Progenitor cell of endocrine pancreas (in vitro differentiated cells): ENCODE measurements around the gene GRIA3. TPM values are rescaled to one million over a fixed set of nuclear protein-coding genes. Genes with fewer than 3 reads are reported as not detected.
"Not testable (repeated sequence)": the region's sequence is repeated elsewhere in the genome, so short reads cannot be mapped to it uniquely, and the experiment has no call there.

Experiments used
- DNase-seq: peaks from one replicate; pipeline ENCODE4 v3.0.0; 2021; ENCODE audit warnings: low spot score; ENCODE audit not compliant: unreplicated experiment
- H3K27ac Mint-ChIP-seq: 2 replicates; pipeline ENCODE4 v1.8.0; 2021; ENCODE audit warnings: mild to moderate bottlenecking, moderate library complexity, mixed read lengths
- H3K27me3 Mint-ChIP-seq: 2 replicates; pipeline ENCODE4 v1.8.0; 2021; ENCODE audit warnings: mixed read lengths
- H3K36me3 Mint-ChIP-seq: 2 replicates; pipeline ENCODE4 v1.8.0; 2022; ENCODE audit warnings: mixed read lengths; ENCODE audit not compliant: insufficient read depth
- H3K4me1 Mint-ChIP-seq: 2 replicates; pipeline ENCODE4 v1.8.0; 2021; ENCODE audit warnings: low read depth, mixed read lengths
- H3K4me3 Mint-ChIP-seq: 2 replicates; pipeline ENCODE4 v1.8.0; 2021; ENCODE audit warnings: low read depth, mild to moderate bottlenecking, moderate library complexity, mixed read lengths
- H3K9me3 Mint-ChIP-seq: 2 replicates; pipeline ENCODE4 v1.8.0; 2021; ENCODE audit warnings: low read depth, mixed read lengths
- total RNA-seq: library from RNA; stranded (reverse); gene quantifications from 2 replicates; pipeline ENCODE4 v1.2.1, GENCODE V29; 2021
- TF ChIP-seq, protein P1 (sequence below): fragments of 200-600 bp; sonication (generic); IDR thresholded peaks from one replicate; pipeline ENCODE4 v1.5.0; 2021; ENCODE audit warnings: antibody characterized with exemption, mild to moderate bottlenecking; ENCODE audit not compliant: unreplicated experiment

Gene GRIA3
- total RNA-seq, 1 donor from 2014 or later, result 2.5 TPM

DNA sequence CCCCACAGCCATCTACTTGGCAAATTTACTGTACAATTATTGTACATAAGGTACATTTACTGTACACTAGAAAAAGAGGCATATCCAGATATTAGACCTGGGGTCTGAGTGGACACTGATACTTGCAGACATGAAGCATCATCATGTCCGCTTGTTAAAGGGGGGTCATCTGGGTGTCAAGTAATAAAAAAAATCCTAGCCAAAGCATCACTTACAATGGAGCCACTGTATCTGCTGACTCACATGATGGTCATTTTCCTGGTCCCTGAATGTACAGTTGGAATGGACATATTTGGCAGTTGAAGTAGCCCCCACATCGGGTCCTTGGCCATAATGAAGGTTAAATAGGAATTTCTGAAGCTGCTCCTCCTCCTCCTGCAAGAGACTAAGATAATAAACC, 320.0 kb downstream of the GRIA3 start:
- H3K27ac Mint-ChIP-seq, result no peak overlapping the region
- H3K36me3 Mint-ChIP-seq, result no peaks in the 10 kb centered on the region
- peaks cover 16% of the 10 kb centered on the region for H3K9me3 Mint-ChIP-seq
- no peak overlapping the region for H3K4me3 Mint-ChIP-seq
- no peaks in the 10 kb centered on the region for H3K27me3 Mint-ChIP-seq
- TF ChIP-seq, protein P1, sequence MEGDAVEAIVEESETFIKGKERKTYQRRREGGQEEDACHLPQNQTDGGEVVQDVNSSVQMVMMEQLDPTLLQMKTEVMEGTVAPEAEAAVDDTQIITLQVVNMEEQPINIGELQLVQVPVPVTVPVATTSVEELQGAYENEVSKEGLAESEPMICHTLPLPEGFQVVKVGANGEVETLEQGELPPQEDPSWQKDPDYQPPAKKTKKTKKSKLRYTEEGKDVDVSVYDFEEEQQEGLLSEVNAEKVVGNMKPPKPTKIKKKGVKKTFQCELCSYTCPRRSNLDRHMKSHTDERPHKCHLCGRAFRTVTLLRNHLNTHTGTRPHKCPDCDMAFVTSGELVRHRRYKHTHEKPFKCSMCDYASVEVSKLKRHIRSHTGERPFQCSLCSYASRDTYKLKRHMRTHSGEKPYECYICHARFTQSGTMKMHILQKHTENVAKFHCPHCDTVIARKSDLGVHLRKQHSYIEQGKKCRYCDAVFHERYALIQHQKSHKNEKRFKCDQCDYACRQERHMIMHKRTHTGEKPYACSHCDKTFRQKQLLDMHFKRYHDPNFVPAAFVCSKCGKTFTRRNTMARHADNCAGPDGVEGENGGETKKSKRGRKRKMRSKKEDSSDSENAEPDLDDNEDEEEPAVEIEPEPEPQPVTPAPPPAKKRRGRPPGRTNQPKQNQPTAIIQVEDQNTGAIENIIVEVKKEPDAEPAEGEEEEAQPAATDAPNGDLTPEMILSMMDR, result no peak
- DNase-seq, result no peak
- no peaks in the 10 kb centered on the region for H3K4me1 Mint-ChIP-seq

DNA sequence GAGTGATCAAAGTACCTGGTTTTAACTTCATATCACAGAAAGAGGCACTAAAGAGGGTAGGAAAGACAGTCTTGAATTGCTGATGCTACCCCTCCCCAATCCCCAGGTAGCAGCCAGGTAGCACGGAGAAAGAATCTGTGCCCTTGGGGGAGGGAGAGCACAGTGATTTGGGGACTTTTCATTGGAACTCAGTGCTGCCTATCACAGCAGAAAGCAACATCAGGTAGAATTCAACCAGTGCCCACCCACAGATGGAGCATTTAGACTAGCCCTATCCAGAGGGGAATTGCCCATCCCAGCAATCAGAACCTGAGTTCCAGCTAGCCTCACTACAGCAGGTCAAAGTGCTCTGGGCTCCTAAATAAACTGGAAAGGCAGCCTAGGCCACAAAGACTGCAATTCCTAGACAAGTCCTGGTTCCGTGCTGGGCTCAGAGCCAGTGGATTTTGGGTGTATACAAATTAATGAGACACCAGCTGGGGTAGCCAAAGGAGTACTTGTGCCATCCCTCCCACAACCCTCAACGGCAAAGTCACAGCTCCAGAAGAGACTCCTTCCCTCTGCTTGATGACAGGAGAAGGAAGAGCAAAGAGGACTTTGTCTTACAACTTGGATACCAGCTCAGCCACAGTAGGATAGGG, 320.7 kb downstream of the GRIA3 start:
- Mint-ChIP-seq H3K27me3 (no peaks in the 10 kb centered on the region), H3K4me3 (no peak overlapping the region), H3K27ac (no peak overlapping the region), H3K4me1 (no peaks in the 10 kb centered on the region), H3K36me3 (no peaks in the 10 kb centered on the region), H3K9me3 (peaks cover 19% of the 10 kb centered on the region)
- TF ChIP-seq, protein P1, result no peak
- no peak for DNase-seq

- Mint-ChIP-seq H3K27me3 (no peaks in the 10 kb centered on the region), H3K27ac (no peak overlapping the region), H3K4me3 (no peak overlapping the region), H3K36me3 (no peaks in the 10 kb centered on the region), H3K9me3 (peaks cover 41% of the 10 kb centered on the region), H3K4me1 (no peaks in the 10 kb centered on the region)
- TF ChIP-seq, protein P1, result no peak
- DNase-seq, result no peak
These were observed 329.7 kb downstream of the GRIA3 start for GRCh38 chrX:123513585-123514278.

GRCh38 chrX:123514279-123514640, 330.2 kb downstream of the GRIA3 start:
- not testable (repeated sequence) for H3K27ac Mint-ChIP-seq, H3K36me3 Mint-ChIP-seq, H3K27me3 Mint-ChIP-seq, DNase-seq, H3K4me1 Mint-ChIP-seq, H3K4me3 Mint-ChIP-seq
- H3K9me3 Mint-ChIP-seq, result peaks cover 43% of the 10 kb centered on the region

DNA sequence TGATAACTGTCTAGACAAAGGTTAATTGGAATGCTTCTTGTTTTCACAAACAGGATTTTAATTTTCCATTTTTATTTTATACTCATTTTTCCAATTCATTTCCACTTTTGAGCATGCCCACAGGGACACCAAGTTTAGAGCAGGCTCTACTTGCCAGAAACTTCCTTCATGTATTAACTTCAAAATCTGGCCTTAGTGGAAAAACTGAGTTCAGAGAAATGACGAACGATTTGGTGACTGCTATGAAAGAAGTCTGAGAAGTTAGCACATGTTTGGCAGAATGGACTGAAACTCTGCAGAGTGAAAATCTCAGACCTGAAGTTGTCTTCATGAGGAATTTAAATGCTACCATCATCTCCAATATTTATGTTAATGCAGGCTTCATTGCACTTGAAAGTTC, 334.7 kb downstream of the GRIA3 start:
- DNase-seq, result no peak
- TF ChIP-seq, protein P1, result no peak
- no peak overlapping the region for H3K4me3 Mint-ChIP-seq
- no peaks in the 10 kb centered on the region for H3K27me3 Mint-ChIP-seq
- H3K36me3 Mint-ChIP-seq, result no peaks in the 10 kb centered on the region
- H3K27ac Mint-ChIP-seq, result no peak overlapping the region
- no peaks in the 10 kb centered on the region for H3K4me1 Mint-ChIP-seq
- peaks cover 49% of the 10 kb centered on the region for H3K9me3 Mint-ChIP-seq

DNA sequence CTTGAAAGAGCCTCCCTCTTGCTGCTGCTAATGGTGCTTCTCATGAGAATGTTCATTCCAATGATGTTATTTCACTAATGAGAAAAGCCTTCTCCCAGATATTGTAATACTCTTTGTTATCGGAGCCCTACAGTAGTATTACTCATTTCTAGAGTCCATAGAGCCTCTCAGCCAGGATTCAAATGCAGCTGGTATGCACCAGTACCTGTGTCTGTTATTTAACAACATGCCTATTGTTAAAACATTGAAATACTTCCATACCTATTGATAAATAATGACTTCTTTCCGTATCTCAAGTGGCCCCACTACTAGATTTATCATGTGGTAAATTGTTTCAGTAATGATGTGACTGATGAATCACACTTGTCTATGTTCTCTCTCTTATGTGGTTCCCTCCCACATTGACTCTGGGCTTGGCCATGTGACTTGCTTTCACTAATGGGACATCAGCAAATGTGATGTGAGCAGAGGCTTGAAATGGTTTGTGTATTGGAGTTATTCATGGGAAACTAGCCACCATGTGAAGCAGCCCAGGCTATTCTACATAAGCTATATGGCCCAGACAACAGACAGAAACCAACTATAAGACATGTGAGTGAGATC, 341.1 kb downstream of the GRIA3 start:
- H3K27me3 Mint-ChIP-seq, result no peaks in the 10 kb centered on the region
- H3K4me3 Mint-ChIP-seq, result no peak overlapping the region
- no peaks in the 10 kb centered on the region for H3K4me1 Mint-ChIP-seq
- H3K36me3 Mint-ChIP-seq, result no peaks in the 10 kb centered on the region
- H3K9me3 Mint-ChIP-seq, result peaks cover 20% of the 10 kb centered on the region
- TF ChIP-seq, protein P1, result no peak
- no peak for DNase-seq
- no peak overlapping the region for H3K27ac Mint-ChIP-seq

DNA sequence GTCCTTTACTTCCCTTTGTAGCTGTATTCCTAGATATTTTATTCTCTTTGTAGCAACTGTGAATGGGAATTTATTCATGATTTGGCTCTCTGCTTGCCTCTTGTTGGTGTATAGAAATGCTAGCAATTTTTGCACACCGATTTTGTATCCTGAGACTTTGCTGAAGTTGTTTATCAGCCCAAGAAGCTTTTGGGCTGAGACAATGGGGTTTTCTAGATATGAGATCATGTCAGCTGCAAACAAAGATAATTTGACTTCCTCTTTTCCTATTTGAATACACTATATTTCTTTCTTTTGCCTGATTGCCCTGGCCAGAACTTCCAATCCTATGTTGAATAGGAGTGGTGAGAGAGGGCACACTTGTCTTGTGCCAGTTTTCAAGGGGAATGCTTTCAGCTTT, 346.6 kb downstream of the GRIA3 start:
- H3K36me3 Mint-ChIP-seq, H3K27me3 Mint-ChIP-seq, H3K4me3 Mint-ChIP-seq, DNase-seq, H3K27ac Mint-ChIP-seq, H3K4me1 Mint-ChIP-seq: not testable (repeated sequence)
- H3K9me3 Mint-ChIP-seq, result peaks cover 47% of the 10 kb centered on the region
